ENCODE results near the gene CDH4.

GRCh38 chr20:61896058-61896961 is 644.2 kb downstream of the CDH4 start:
- TF ChIP-seq, protein P1, sequence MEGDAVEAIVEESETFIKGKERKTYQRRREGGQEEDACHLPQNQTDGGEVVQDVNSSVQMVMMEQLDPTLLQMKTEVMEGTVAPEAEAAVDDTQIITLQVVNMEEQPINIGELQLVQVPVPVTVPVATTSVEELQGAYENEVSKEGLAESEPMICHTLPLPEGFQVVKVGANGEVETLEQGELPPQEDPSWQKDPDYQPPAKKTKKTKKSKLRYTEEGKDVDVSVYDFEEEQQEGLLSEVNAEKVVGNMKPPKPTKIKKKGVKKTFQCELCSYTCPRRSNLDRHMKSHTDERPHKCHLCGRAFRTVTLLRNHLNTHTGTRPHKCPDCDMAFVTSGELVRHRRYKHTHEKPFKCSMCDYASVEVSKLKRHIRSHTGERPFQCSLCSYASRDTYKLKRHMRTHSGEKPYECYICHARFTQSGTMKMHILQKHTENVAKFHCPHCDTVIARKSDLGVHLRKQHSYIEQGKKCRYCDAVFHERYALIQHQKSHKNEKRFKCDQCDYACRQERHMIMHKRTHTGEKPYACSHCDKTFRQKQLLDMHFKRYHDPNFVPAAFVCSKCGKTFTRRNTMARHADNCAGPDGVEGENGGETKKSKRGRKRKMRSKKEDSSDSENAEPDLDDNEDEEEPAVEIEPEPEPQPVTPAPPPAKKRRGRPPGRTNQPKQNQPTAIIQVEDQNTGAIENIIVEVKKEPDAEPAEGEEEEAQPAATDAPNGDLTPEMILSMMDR (IDR thresholded peaks at IDR 0.05): peak; percentile 92
- no peak for TF ChIP-seq ZFX (IDR thresholded peaks at IDR 0.05; ENCODE audit: borderline replicate concordance)
